ENCODE results near the gene P2RY12. TPM values are rescaled to one million over a fixed set of nuclear protein-coding genes. Genes with fewer than 3 reads are reported as not detected.

Gene P2RY12
- total RNA-seq, 1 donor from 2014 or later: not detected

DNA sequence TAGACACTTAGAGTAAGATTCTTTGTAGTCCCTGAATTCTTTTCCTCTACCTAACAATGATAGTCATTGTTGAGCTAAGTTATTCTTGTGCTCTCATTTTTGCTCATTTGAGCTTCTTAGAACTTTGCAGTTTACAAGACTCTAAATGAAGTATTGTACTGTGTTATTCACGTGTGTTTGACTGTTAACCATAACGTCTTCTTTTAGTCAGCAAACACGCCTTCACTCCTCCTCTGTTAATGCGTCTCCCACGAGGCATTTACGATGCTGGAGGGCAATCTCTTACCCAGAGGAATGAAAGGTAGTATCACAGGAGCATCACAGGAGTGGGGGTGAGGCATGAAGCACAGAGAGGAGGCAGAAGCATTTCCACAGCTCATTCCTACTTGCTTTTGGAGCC, 91.4 kb downstream of the P2RY12 start:
- H3K4me3 Mint-ChIP-seq (ENCODE audit: low read depth): no peak overlapping the region
- peaks cover 7% of the 10 kb centered on the region for H3K27me3 Mint-ChIP-seq (ENCODE audit: low read depth)
- no peak overlapping the region for H3K27ac Mint-ChIP-seq
- intact Hi-C loops (cut with micrococcal nuclease): loop anchor here (10.0 kb wide), 1 partner anchor 132 kb away; no protein-coding TSS in a partner anchor
- no peak for DNase-seq (ENCODE audit: low spot score)
- H3K9me3 Mint-ChIP-seq: no peaks in the 10 kb centered on the region
- H3K36me3 Mint-ChIP-seq (ENCODE audit: low read depth): no peaks in the 10 kb centered on the region
- H3K4me1 Mint-ChIP-seq (ENCODE audit: low read depth): peaks cover 14% of the 10 kb centered on the region

- Mint-ChIP-seq H3K27me3 (ENCODE audit: low read depth) (peaks cover 4% of the 10 kb centered on the region), H3K27ac (no peak overlapping the region), H3K36me3 (ENCODE audit: low read depth) (no peaks in the 10 kb centered on the region), H3K9me3 (no peaks in the 10 kb centered on the region), H3K4me1 (ENCODE audit: low read depth) (peaks cover 18% of the 10 kb centered on the region), H3K4me3 (ENCODE audit: low read depth) (no peak overlapping the region)
- DNase-seq (ENCODE audit: low spot score): no peak
- intact Hi-C loops (cut with micrococcal nuclease): loop anchor here (1.0 to 10.0 kb wide), 3 partner anchors 38 to 548 kb away; no protein-coding TSS in a partner anchor
These were observed 93.9 kb downstream of the P2RY12 start for GRCh38 chr3:151290673-151291072.

DNA sequence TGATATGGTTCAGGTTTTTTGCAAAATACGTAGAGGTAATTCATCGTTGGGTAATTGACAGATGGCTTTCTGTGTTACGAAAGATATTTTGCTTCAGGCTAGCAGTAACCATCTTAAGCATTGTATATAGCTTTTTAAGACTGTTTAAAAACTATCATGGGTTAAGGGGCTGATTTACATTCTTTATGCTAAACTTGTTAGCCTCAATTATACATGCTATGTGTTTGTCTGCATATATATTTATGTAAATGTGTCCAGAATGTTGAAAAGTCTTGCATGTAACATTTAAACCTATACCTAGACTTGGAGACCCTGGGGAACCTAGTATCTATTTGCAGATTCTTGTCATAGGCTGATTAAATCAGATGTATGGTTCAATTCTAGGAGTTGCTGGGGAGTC, 95.1 kb downstream of the P2RY12 start:
- Mint-ChIP-seq H3K4me1 (ENCODE audit: low read depth) (peaks cover 20% of the 10 kb centered on the region), H3K4me3 (ENCODE audit: low read depth) (no peak overlapping the region), H3K27me3 (ENCODE audit: low read depth) (peaks cover 4% of the 10 kb centered on the region), H3K9me3 (no peaks in the 10 kb centered on the region), H3K27ac (no peak overlapping the region), H3K36me3 (ENCODE audit: low read depth) (no peaks in the 10 kb centered on the region)
- DNase-seq (ENCODE audit: low spot score): no peak
- intact Hi-C loops (cut with micrococcal nuclease): loop anchor here (10.0 kb wide), 2 partner anchors 205 to 365 kb away; partner anchors contain the start of gene MED12L

Other genes with a start within 250 kb of the P2RY12 start
- gene GPR171, start 181.5 kb downstream of the P2RY12 start, total RNA-seq: 232 TPM in 2 replicates
- gene P2RY14, start 106.2 kb downstream of the P2RY12 start, total RNA-seq: 0.18 and 0.34 TPM in 2 replicates
- 1.1 and 1.2 TPM in 2 replicates for gene GPR87, start 67.9 kb downstream of the P2RY12 start, total RNA-seq
- not detected in 2 replicates for gene P2RY13, start 55.2 kb downstream of the P2RY12 start, total RNA-seq
- not detected in 2 replicates for gene IGSF10, start 76.3 kb upstream of the P2RY12 start, total RNA-seq